Kidney epithelial cell (primary cell): Measurements from ENCODE around the gene SHISA4. TPM values are rescaled to one million over a fixed set of nuclear protein-coding genes. Genes with fewer than 3 reads are reported as not detected.
"Not testable (repeated sequence)": the region's sequence is repeated elsewhere in the genome, so short reads cannot be mapped to it uniquely, and the experiment has no call there.

Experiments
- DNase-seq: peaks from one replicate; pipeline ENCODE4 v3.0.0-alpha.2; 2010; ENCODE audit warnings: low read depth
- H3K27me3 ChIP-seq: 2 replicates; pipeline ENCODE4 v1.6.0; 2011; ENCODE audit warnings: low read length; ENCODE audit not compliant: control insufficient read depth, insufficient read depth
- H3K36me3 ChIP-seq: 2 replicates; pipeline ENCODE4 v1.5.1; 2011; ENCODE audit warnings: low read length; ENCODE audit not compliant: control insufficient read depth, insufficient read depth
- H3K4me3 ChIP-seq: 2 replicates; pipeline ENCODE4 v1.5.1; 2011; ENCODE audit warnings: low read depth, mild to moderate bottlenecking, control low read depth, low read length
- CTCF ChIP-seq: IDR thresholded peaks from 2 replicates; pipeline ENCODE4 v1.5.1; 2011; ENCODE audit warnings: mild to moderate bottlenecking, moderate library complexity, low read length, control low read depth, inconsistent platforms; ENCODE audit not compliant: insufficient read depth, poor library complexity, severe bottlenecking
- total RNA-seq: library from RNA; depleted of rRNA; stranded (reverse); fragments of >200 nt; gene quantifications from 2 replicates; pipeline ENCODE4 v1.2.3, GENCODE V29; 2015

Gene SHISA4
- total RNA-seq, 1 donor from 2014 or later = 22.6 TPM

GRCh38 chr1:201896951-201897391 lies 8.3 kb downstream of the SHISA4 start:
- DNase-seq = no peak
- Histone ChIP-seq H3K36me3 (no peaks in the 10 kb centered on the region), H3K27me3 (no peaks in the 10 kb centered on the region), H3K4me3 (no peak overlapping the region)
- TF ChIP-seq CTCF = peak; percentile 32

- Histone ChIP-seq H3K27me3 (no peaks in the 10 kb centered on the region), H3K36me3 (no peaks in the 10 kb centered on the region), H3K4me3 (no peak overlapping the region)
- no peak for DNase-seq
- TF ChIP-seq CTCF = no peak
Measured at GRCh38 chr1:201898240-201898894, 9.7 kb downstream of the SHISA4 start.

GRCh38 chr1:201898992-201899391 lies 10.3 kb downstream of the SHISA4 start:
- H3K4me3 ChIP-seq = no peak overlapping the region
- H3K36me3 ChIP-seq = no peaks in the 10 kb centered on the region
- H3K27me3 ChIP-seq = no peaks in the 10 kb centered on the region
- no peak for TF ChIP-seq CTCF
- no peak for DNase-seq

- no peak for DNase-seq
- no peaks in the 10 kb centered on the region for H3K27me3 ChIP-seq
- no peak overlapping the region for H3K4me3 ChIP-seq
- no peak for TF ChIP-seq CTCF
- H3K36me3 ChIP-seq = no peaks in the 10 kb centered on the region
Measured at GRCh38 chr1:201899683-201900429, 11.2 kb downstream of the SHISA4 start.

- Histone ChIP-seq H3K27me3 (no peaks in the 10 kb centered on the region), H3K4me3 (no peak overlapping the region), H3K36me3 (no peaks in the 10 kb centered on the region)
- DNase-seq = no peak
- no peak for TF ChIP-seq CTCF
Measured at GRCh38 chr1:201900476-201900875, 11.8 kb downstream of the SHISA4 start.

- not testable (repeated sequence) for DNase-seq, H3K4me3 ChIP-seq, H3K36me3 ChIP-seq
Measured at GRCh38 chr1:201901036-201901435, 12.3 kb downstream of the SHISA4 start.

More at GRCh38 chr1:201901036-201901435, 12.3 kb downstream of the SHISA4 start:
- H3K27me3 ChIP-seq = not testable (repeated sequence)
